ENCODE results near the gene GORASP2. TPM values are rescaled to one million over a fixed set of nuclear protein-coding genes. Genes with fewer than 3 reads are reported as not detected.

GORASP2 gene
- total RNA-seq, 1 experiment from 2014 or later = 87.9 TPM

- Histone ChIP-seq H3K4me3 (replicated peaks in 1 of 2; ENCODE audit: low read depth in 1 of 2, low read length in 2 of 2) (no peak overlapping the region), H3K27me3 (ENCODE audit: insufficient read depth, low read length) (no peaks in the 10 kb centered on the region), H3K36me3 (ENCODE audit: control insufficient read depth in 1 of 2, insufficient read depth in 2 of 2, low read length in 2 of 2) (no peaks in the 10 kb centered on the region), H3K27ac (ENCODE audit: low read depth, low read length) (no peak overlapping the region), H3K4me1 (ENCODE audit: control insufficient read depth in 1 of 2, insufficient read depth in 2 of 2, low read length in 2 of 2) (peaks cover 3 to 10% of the 10 kb centered on the region in 2 experiments; a peak in 3 of 4 replicates), H3K9me3 (ENCODE audit: control insufficient read depth in 1 of 2, insufficient read depth in 1 of 2, low read depth in 1 of 2, low read length in 2 of 2) (peaks cover 0 to 14% of the 10 kb centered on the region in 2 experiments; a peak in 2 of 4 replicates), H3K9ac (ENCODE audit: low read length) (no peak overlapping the region), H2AFZ (ENCODE audit: low read depth, low read length, poor library complexity, severe bottlenecking) (no peak overlapping the region), H3K9me2 (ENCODE audit: insufficient read depth) (no peaks in the 10 kb centered on the region), H3K4me2 (ENCODE audit: low read length) (no peak overlapping the region), H4K20me1 (ENCODE audit: insufficient read depth) (no peaks in the 10 kb centered on the region), H3K79me2 (ENCODE audit: insufficient read depth, low read length) (no peaks in the 10 kb centered on the region)
- ChIA-PET POLR2A (no interaction called here), RAD21 (ENCODE audit: low non-redundant PET in 1 of 2, low total read pairs in 2 of 2, uncharacterized antibody in 2 of 2, unreplicated experiment in 2 of 2) (no interaction called here), CTCF (no interaction called here)
- DNase-seq (ENCODE audit: low read depth, low spot score) (no peak), ATAC-seq (no peak)
- no TSS peak for BruUV-seq (replicated peaks)
- intact Hi-C loops (cut with micrococcal nuclease) = no loop called here
- TF ChIP-seq ATF3 (IDR thresholded peaks at IDR 0.05) = no peak
- TF ChIP-seq POLR2AphosphoS5 (IDR thresholded peaks at IDR 0.05; ENCODE audit: low read depth, low read length) = no peak
These were observed 5.3 kb upstream of the GORASP2 start for GRCh38 chr2:170923799-170924198.

- Histone ChIP-seq H3K9ac (ENCODE audit: low read length) (no peak overlapping the region), H3K27ac (ENCODE audit: low read depth, low read length) (no peak overlapping the region), H3K27me3 (ENCODE audit: insufficient read depth, low read length) (no peaks in the 10 kb centered on the region), H3K79me2 (ENCODE audit: insufficient read depth, low read length) (peaks cover 8% of the 10 kb centered on the region), H3K36me3 (ENCODE audit: control insufficient read depth in 1 of 2, insufficient read depth in 2 of 2, low read length in 2 of 2) (no peaks in the 10 kb centered on the region), H3K9me2 (ENCODE audit: insufficient read depth) (no peaks in the 10 kb centered on the region), H4K20me1 (ENCODE audit: insufficient read depth) (no peaks in the 10 kb centered on the region), H3K9me3 (ENCODE audit: control insufficient read depth in 1 of 2, insufficient read depth in 1 of 2, low read depth in 1 of 2, low read length in 2 of 2) (peaks cover 0 to 14% of the 10 kb centered on the region in 2 experiments; a peak in 2 of 4 replicates), H3K4me2 (ENCODE audit: low read length) (no peak overlapping the region), H3K4me3 (replicated peaks in 1 of 2; ENCODE audit: low read depth in 1 of 2, low read length in 2 of 2) (no peak overlapping the region), H2AFZ (ENCODE audit: low read depth, low read length, poor library complexity, severe bottlenecking) (no peak overlapping the region), H3K4me1 (ENCODE audit: control insufficient read depth in 1 of 2, insufficient read depth in 2 of 2, low read length in 2 of 2) (peaks cover 3 to 10% of the 10 kb centered on the region in 2 experiments; a peak in 3 of 4 replicates)
- ChIA-PET CTCF (no interaction called here), POLR2A (no interaction called here), RAD21 (ENCODE audit: low non-redundant PET in 1 of 2, low total read pairs in 2 of 2, uncharacterized antibody in 2 of 2, unreplicated experiment in 2 of 2) (no interaction called here)
- intact Hi-C loops (cut with micrococcal nuclease) = no loop called here
- no TSS peak for BruUV-seq (replicated peaks)
- no peak for TF ChIP-seq SIN3A (IDR thresholded peaks at IDR 0.05; ENCODE audit: low read depth)
- no peak for TF ChIP-seq EGR1 (IDR thresholded peaks at IDR 0.05; ENCODE audit: low read depth)
- TF ChIP-seq EZH2 (IDR thresholded peaks at IDR 0.05) = no peak
- TF ChIP-seq SRF (IDR thresholded peaks at IDR 0.05; ENCODE audit: low read depth) = no peak
- TF ChIP-seq ATF3 (IDR thresholded peaks at IDR 0.05) = no peak
- no peak for TF ChIP-seq JUND (IDR thresholded peaks at IDR 0.05)
- no peak for TF ChIP-seq YY1 (IDR thresholded peaks at IDR 0.05; ENCODE audit: extremely low read depth, insufficient replicate concordance, low read depth, low read length)
- TF ChIP-seq REST (IDR thresholded peaks at IDR 0.05; ENCODE audit: low read depth) = no peak
- TF ChIP-seq MAX (IDR thresholded peaks at IDR 0.05) = no peak
- TF ChIP-seq EZH2phosphoT487 (IDR thresholded peaks at IDR 0.05; ENCODE audit: borderline replicate concordance) = no peak
- TF ChIP-seq TCF7L2 (IDR thresholded peaks at IDR 0.05; ENCODE audit: borderline replicate concordance, extremely low read depth, insufficient read depth, insufficient read length) = no peak
- no peak for TF ChIP-seq SP1 (IDR thresholded peaks at IDR 0.05; ENCODE audit: low read depth)
- no peak for TF ChIP-seq ELF1 (IDR thresholded peaks at IDR 0.05; ENCODE audit: borderline replicate concordance, low read depth)
- no peak for TF ChIP-seq CEBPB (IDR thresholded peaks at IDR 0.05; ENCODE audit: low read depth)
- TF ChIP-seq FOSL1 (IDR thresholded peaks at IDR 0.05; ENCODE audit: low read depth) = no peak
- ATAC-seq = no peak
- no peak for DNase-seq (ENCODE audit: low read depth, low spot score)
These were observed 4.1 kb upstream of the GORASP2 start for GRCh38 chr2:170924969-170925368.
